ENCODE results near the gene ST3GAL3.

ST3GAL3 gene

GRCh38 chr1:43851561-43852338 lies 144.4 kb downstream of the ST3GAL3 start:
- DNase-seq (ENCODE audit: low read depth): no peak

- DNase-seq (ENCODE audit: low read depth): no peak
Observed at GRCh38 chr1:43853161-43853921, 146.0 kb downstream of the ST3GAL3 start.

- no peak for DNase-seq (ENCODE audit: low read depth)
Observed at GRCh38 chr1:43854473-43854872, 147.1 kb downstream of the ST3GAL3 start.

- DNase-seq (ENCODE audit: low read depth): no peak
Observed at GRCh38 chr1:43856188-43856587, 148.9 kb downstream of the ST3GAL3 start.

GRCh38 chr1:43857163-43857562 lies 149.8 kb downstream of the ST3GAL3 start:
- DNase-seq (ENCODE audit: low read depth): no peak

- no peak for DNase-seq (ENCODE audit: low read depth)
Observed at GRCh38 chr1:43858324-43858723, 151.0 kb downstream of the ST3GAL3 start.

GRCh38 chr1:43861337-43861736 lies 154.0 kb downstream of the ST3GAL3 start:
- DNase-seq (ENCODE audit: low read depth): no peak

GRCh38 chr1:43861988-43862735 lies 154.8 kb downstream of the ST3GAL3 start:
- DNase-seq (ENCODE audit: low read depth): no peak

- no peak for DNase-seq (ENCODE audit: low read depth)
Observed at GRCh38 chr1:43864111-43865045, 157.0 kb downstream of the ST3GAL3 start.

GRCh38 chr1:43866201-43866600 lies 158.9 kb downstream of the ST3GAL3 start:
- DNase-seq (ENCODE audit: low read depth): no peak

GRCh38 chr1:43867976-43868740 lies 160.8 kb downstream of the ST3GAL3 start:
- no peak for DNase-seq (ENCODE audit: low read depth)

- DNase-seq (ENCODE audit: low read depth): no peak
Observed at GRCh38 chr1:43868741-43869067, 161.4 kb downstream of the ST3GAL3 start.

- DNase-seq (ENCODE audit: low read depth): no peak
Observed at GRCh38 chr1:43870306-43870705, 163.0 kb downstream of the ST3GAL3 start.

GRCh38 chr1:43871181-43871910 lies 164.0 kb downstream of the ST3GAL3 start:
- DNase-seq (ENCODE audit: low read depth): no peak

- DNase-seq (ENCODE audit: low read depth): no peak
Observed at GRCh38 chr1:43872280-43872679, 164.9 kb downstream of the ST3GAL3 start.

- DNase-seq (ENCODE audit: low read depth): no peak
Observed at GRCh38 chr1:43873851-43874250, 166.5 kb downstream of the ST3GAL3 start.

GRCh38 chr1:43874716-43875115 lies 167.4 kb downstream of the ST3GAL3 start:
- DNase-seq (ENCODE audit: low read depth): no peak

GRCh38 chr1:43875331-43875730 lies 168.0 kb downstream of the ST3GAL3 start:
- no peak for DNase-seq (ENCODE audit: low read depth)

GRCh38 chr1:43877101-43877500 lies 169.8 kb downstream of the ST3GAL3 start:
- no peak for DNase-seq (ENCODE audit: low read depth)

- DNase-seq (ENCODE audit: low read depth): no peak
Observed at GRCh38 chr1:43878440-43878839, 171.1 kb downstream of the ST3GAL3 start.

Measured in activated T-cell treated with anti-CD3 and anti-CD28 coated beads for 24 hours (primary cell).